Thymus (tissue), 11 donors: ENCODE results near the gene HOXD8. TPM values are rescaled to one million over a fixed set of nuclear protein-coding genes. Genes with fewer than 3 reads are reported as not detected.
A peak's percentile ranks its signal among the peaks of the same experiment; 100 is the strongest.

ENCODE experiments used
- DNase-seq, 9 donors: peaks; one replicate each; pipeline ENCODE4 v3.0.0-alpha.2; 2013; ENCODE audit warnings: low spot score in 9 of 9, low read depth in 6 of 9, missing footprints in 1 of 9
- H3K27ac ChIP-seq, 2 donors: one replicate each; pipeline ENCODE4 v1.5.1; 2013; ENCODE audit warnings: control low read depth in 1 of 2, low read depth in 1 of 2, low read length in 1 of 2, mild to moderate bottlenecking in 1 of 2, moderate library complexity in 1 of 2
- H3K27me3 ChIP-seq, 2 donors: one replicate each; pipeline ENCODE4 v1.5.1; 2013; ENCODE audit warnings: low read length in 1 of 2; ENCODE audit not compliant: control insufficient read depth in 2 of 2, insufficient read depth in 1 of 2
- H3K36me3 ChIP-seq, 2 donors: one replicate each; pipeline ENCODE4 v1.5.1; 2013; ENCODE audit warnings: low read length in 1 of 2, mild to moderate bottlenecking in 1 of 2, moderate library complexity in 1 of 2; ENCODE audit not compliant: control insufficient read depth in 2 of 2, insufficient read depth in 2 of 2
- H3K4me1 ChIP-seq, 2 donors: one replicate each; pipeline ENCODE4 v1.5.1; 2013; ENCODE audit warnings: low read length in 2 of 2; ENCODE audit not compliant: control insufficient read depth in 2 of 2, insufficient read depth in 2 of 2
- H3K4me3 ChIP-seq, 2 donors: one replicate each; pipeline ENCODE4 v1.5.1; 2013; ENCODE audit warnings: low read length in 2 of 2, control low read depth in 1 of 2, mild to moderate bottlenecking in 1 of 2
- H3K9me3 ChIP-seq, 2 donors: one replicate each; pipeline ENCODE4 v1.5.1; 2013; ENCODE audit warnings: low read length in 1 of 2, mild to moderate bottlenecking in 1 of 2; ENCODE audit not compliant: control insufficient read depth in 2 of 2, insufficient read depth in 1 of 2
- WGBS: extraction: QIAGEN DNeasy Blood & Tissue Kit; methylation state at CpG from one replicate; pipeline ENCODE4 v1.1.7; 2013; 5-methylcytosine and 5-hydroxymethylcytosine counted together
- polyA plus RNA-seq: library from polyadenylated mRNA; stranded (reverse); fragments of 200-250 nt; gene quantifications from one replicate; pipeline ENCODE4 v1.2.3, GENCODE V29; 2013
- total RNA-seq: library from RNA; stranded (reverse); fragments of 120-200 nt; gene quantifications from one replicate; pipeline ENCODE4 v1.2.4, GENCODE V29; 2013
- donor health status: healthy.

HOXD8 gene
- total and polyA plus RNA-seq, 2 donors = 1.5 to 3.4 TPM

DNA sequence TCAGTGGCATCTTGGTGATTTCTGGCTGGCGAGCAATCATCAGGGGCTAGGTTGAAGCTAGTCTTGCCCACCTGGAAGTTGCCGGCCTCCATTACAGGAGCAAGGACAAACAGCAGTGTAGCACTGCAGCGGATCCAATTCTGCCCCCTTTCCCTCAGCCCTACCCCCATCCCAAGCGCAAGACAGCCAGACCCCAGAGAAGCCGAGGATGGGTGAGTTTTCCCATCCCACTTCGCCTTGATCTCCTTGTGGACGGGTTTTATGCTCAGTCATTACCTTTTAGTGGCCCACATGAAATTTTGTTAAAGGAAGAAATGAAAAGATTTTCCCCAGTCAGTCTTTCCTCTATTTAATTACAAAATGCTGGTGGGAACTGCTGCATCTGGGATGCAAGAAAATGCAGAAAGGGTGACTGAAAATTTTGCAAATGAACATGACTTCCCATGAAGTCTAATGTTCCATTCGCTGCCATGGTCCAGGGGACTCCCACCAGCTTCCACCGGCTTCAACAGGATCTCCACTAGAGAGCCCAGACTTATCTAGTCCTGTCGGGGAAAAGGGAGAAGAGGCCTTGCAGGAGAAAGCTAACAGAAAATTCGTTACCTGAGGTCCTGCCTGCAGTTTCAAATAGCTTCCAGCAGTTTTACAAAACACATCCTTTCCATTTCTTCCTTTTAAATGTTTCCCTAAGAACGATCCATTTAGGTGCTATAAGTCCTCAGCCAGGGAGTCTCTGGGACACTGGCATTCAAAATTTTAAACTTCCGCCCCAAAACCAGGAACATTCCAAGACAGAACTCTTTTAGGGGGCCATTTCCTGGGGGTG is 8.9 kb upstream of the HOXD8 start:
- DNase-seq = no peak
- no peak overlapping the region for H3K27ac ChIP-seq
- H3K4me1 ChIP-seq = peaks cover 4 to 9% of the 10 kb centered on the region in 2 donors
- 18% methylated on average over 13 of the region's 13 CpGs for WGBS
- no peaks in the 10 kb centered on the region for H3K36me3 ChIP-seq
- H3K4me3 ChIP-seq = no peak overlapping the region
- H3K27me3 ChIP-seq = peaks cover 95 to 100% of the 10 kb centered on the region in 2 donors
- peaks cover 0 to 19% of the 10 kb centered on the region in 2 donors for H3K9me3 ChIP-seq

DNA sequence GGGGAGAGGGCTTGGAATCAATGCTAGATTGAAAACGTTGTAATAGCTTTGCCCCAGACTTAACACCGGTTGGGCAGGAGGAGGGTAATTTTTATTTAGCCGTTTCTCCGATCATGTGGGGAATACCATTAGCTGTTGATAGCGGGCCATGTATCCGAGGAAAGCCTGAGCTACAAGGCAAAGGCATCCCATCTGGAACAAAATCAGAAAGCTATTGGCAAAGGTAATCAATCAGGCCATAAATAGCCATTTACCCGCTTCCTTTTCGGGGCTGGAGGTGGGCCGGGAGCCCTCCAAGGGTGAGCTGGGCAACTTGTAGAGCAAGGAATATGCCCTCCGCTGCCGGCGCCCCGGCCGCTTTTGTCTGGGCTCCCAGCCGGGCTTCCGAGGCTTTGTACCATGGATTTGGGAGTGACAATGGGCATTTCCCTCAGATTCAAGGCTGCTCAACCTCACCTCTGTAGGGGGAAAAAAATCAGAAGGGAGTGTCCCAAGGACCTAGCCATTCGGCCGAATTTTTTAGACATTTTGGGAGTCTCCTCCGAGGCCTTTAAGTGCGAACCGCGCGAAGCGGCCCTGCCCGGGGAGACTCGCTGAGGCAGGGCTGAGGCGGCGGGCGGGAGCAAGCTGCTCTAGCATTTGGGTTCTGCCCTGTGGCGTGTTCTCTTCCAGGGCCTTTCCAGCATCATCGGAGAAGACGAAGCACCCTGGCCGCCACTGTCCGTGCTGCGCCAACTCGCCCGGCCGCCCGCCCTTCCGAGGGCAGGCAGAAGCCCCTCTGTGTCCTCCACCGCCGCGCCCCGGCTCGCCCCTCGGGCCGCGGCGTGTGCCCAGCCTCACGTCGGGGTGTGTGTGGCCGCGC is 8.1 kb upstream of the HOXD8 start:
- Histone ChIP-seq H3K9me3 (peaks cover 0 to 14% of the 10 kb centered on the region in 2 donors), H3K27me3 (peaks cover 95 to 100% of the 10 kb centered on the region in 2 donors), H3K4me1 (peaks cover 4 to 9% of the 10 kb centered on the region in 2 donors), H3K27ac (no peak overlapping the region), H3K36me3 (no peaks in the 10 kb centered on the region), H3K4me3 (no peak overlapping the region)
- 12% methylated on average over 53 of the region's 53 CpGs for WGBS
- DNase-seq = no peak

GRCh38 chr2:176122052-176122682 is 7.3 kb upstream of the HOXD8 start:
- DNase-seq = peak in 1 of 9 donors; percentile 51
- no peak overlapping the region for H3K27ac ChIP-seq
- WGBS = 4% methylated on average over 47 of the region's 47 CpGs
- peaks cover 0 to 12% of the 10 kb centered on the region in 2 donors for H3K9me3 ChIP-seq
- H3K4me1 ChIP-seq = peaks cover 4 to 9% of the 10 kb centered on the region in 2 donors
- H3K27me3 ChIP-seq = peaks cover 94 to 100% of the 10 kb centered on the region in 2 donors
- no peaks in the 10 kb centered on the region for H3K36me3 ChIP-seq
- H3K4me3 ChIP-seq = peak overlapping the region; percentile 5 to 20

DNA sequence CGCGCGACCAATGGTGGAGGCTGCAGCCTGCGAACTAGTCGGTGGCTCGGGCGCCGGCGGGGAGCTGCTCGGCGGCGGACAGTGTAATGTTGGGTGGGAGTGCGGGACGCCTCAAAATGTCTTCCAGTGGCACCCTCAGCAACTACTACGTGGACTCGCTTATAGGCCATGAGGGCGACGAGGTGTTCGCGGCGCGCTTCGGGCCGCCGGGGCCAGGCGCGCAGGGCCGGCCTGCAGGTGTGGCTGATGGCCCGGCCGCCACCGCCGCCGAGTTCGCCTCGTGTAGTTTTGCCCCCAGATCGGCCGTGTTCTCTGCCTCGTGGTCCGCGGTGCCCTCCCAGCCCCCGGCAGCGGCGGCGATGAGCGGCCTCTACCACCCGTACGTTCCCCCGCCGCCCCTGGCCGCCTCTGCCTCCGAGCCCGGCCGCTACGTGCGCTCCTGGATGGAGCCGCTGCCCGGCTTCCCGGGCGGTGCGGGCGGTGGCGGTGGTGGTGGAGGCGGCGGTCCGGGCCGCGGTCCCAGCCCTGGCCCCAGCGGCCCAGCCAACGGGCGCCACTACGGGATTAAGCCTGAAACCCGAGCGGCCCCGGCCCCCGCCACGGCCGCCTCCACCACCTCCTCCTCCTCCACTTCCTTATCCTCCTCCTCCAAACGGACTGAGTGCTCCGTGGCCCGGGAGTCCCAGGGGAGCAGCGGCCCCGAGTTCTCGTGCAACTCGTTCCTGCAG is 6.7 kb upstream of the HOXD8 start, which contains the start of gene HOXD9:
Gene HOXD9 (plus strand): TSS at position 37 of the 728 bp plus-strand sequence. CDS start 50 bp downstream, at position 87.
- DNase-seq = no peak
- 3% methylated on average over 84 of the region's 84 CpGs for WGBS
- H3K9me3 ChIP-seq = peaks cover 0 to 8% of the 10 kb centered on the region in 2 donors
- no peaks in the 10 kb centered on the region for H3K36me3 ChIP-seq
- H3K27me3 ChIP-seq = peaks cover 93 to 100% of the 10 kb centered on the region in 2 donors
- H3K4me3 ChIP-seq = peak within 1 kb of the TSS; percentile 5 to 20
- H3K4me1 ChIP-seq = peaks cover 4 to 9% of the 10 kb centered on the region in 2 donors
- H3K27ac ChIP-seq = no peak within 1 kb of the TSS

DNA sequence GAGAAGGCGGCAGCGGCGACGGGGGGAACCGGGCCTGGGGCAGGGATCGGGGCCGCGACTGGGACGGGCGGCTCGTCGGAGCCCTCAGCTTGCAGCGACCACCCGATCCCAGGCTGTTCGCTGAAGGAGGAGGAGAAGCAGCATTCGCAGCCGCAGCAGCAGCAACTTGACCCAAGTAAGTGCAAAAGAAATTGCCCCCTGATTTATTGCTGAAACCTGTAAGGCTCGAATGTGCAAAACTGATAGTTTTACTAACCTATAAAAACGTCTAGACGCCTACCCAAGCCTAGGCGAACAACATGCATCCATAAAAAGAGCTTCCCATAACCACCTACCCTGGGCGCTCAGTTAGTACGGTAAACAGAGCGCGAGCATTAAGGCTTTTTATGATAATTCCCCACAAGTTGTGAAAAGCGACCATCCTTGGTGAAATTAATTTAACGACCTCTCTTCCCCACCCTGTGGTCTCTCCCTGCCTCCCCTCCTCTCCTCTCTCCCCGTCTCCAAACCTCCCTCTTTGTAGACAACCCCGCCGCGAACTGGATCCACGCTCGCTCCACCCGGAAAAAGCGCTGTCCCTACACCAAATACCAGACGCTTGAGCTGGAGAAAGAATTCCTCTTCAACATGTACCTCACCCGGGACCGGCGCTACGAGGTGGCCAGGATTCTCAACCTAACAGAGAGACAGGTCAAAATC is 5.9 kb upstream of the HOXD8 start:
- H3K4me1 ChIP-seq = peaks cover 4 to 12% of the 10 kb centered on the region in 2 donors
- no peak for DNase-seq
- 7% methylated on average over 40 of the region's 40 CpGs for WGBS
- no peak overlapping the region for H3K4me3 ChIP-seq
- H3K36me3 ChIP-seq = no peaks in the 10 kb centered on the region
- H3K27me3 ChIP-seq = peaks cover 93 to 100% of the 10 kb centered on the region in 2 donors
- no peak overlapping the region for H3K27ac ChIP-seq
- peaks cover 0 to 14% of the 10 kb centered on the region in 2 donors for H3K9me3 ChIP-seq

DNA sequence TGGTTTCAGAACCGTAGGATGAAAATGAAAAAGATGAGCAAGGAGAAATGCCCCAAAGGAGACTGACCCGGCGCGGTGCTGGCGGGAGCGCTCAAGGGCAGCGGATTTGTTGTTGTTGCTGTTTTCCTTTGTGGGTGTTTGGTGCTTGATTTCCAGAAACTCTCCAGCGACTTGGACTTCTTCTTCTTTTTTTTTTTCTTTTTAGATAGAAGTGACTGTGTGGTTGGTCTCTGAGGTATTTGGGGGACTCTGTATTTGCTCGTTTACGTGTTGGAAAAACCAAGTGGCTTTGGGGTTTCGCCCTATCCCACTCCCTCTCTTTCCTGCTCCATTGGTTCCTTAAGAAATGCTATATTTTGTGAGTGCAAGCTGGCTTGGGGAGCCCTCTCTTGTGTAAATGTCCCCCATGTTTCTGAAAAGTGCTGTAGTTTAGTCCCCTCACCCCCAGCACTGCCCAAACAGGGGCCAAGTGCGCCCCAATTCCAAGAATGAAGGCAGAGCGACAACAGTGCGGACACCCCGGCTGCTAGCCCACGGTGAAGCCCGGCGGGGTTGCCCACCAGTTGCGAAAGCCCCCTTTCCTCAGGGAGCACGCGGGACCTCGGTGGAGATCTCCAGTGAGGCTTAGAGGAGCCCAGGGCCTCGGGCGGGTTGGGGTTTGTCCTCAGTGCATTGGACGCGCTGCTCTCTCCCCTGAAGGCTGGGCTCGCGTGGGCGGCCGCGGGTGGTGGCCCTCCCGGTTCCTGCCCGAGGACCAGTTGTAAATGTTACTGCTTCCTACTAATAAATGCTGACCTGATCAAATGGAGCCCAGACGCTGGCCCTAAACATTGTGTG is 5.2 kb upstream of the HOXD8 start:
- no peak overlapping the region for H3K27ac ChIP-seq
- peaks cover 94 to 100% of the 10 kb centered on the region in 2 donors for H3K27me3 ChIP-seq
- no peak for DNase-seq
- peaks cover 0 to 22% of the 10 kb centered on the region in 2 donors for H3K9me3 ChIP-seq
- no peaks in the 10 kb centered on the region for H3K36me3 ChIP-seq
- H3K4me3 ChIP-seq = no peak overlapping the region
- 12% methylated on average over 34 of the region's 34 CpGs for WGBS
- peaks cover 4 to 17% of the 10 kb centered on the region in 2 donors for H3K4me1 ChIP-seq

- peaks cover 0 to 23% of the 10 kb centered on the region in 2 donors for H3K9me3 ChIP-seq
- no peak for DNase-seq
- H3K4me1 ChIP-seq = peaks cover 5 to 18% of the 10 kb centered on the region in 2 donors
- H3K27ac ChIP-seq = no peak overlapping the region
- H3K36me3 ChIP-seq = no peaks in the 10 kb centered on the region
- WGBS = 35% methylated on average over 9 of the region's 9 CpGs
- peaks cover 94 to 99% of the 10 kb centered on the region in 2 donors for H3K27me3 ChIP-seq
- H3K4me3 ChIP-seq = no peak overlapping the region
These were observed 4.3 kb upstream of the HOXD8 start for GRCh38 chr2:176124947-176125771.
